HG02642 (cell line): ENCODE results near the gene SRMS.
"Not testable (repeated sequence)": the region's sequence is repeated elsewhere in the genome, so short reads cannot be mapped to it uniquely, and the experiment has no call there.

Source experiments
- ATAC-seq: cut with Tn5 transposase; IDR thresholded peaks from one replicate; pipeline ENCODE4 v1.9.1; 2021; ENCODE audit warnings: mild to moderate bottlenecking; ENCODE audit not compliant: unreplicated experiment, poor library complexity

The SRMS gene

GRCh38 chr20:63529861-63530787 is 17.4 kb downstream of the SRMS start:
- no peak for ATAC-seq

DNA sequence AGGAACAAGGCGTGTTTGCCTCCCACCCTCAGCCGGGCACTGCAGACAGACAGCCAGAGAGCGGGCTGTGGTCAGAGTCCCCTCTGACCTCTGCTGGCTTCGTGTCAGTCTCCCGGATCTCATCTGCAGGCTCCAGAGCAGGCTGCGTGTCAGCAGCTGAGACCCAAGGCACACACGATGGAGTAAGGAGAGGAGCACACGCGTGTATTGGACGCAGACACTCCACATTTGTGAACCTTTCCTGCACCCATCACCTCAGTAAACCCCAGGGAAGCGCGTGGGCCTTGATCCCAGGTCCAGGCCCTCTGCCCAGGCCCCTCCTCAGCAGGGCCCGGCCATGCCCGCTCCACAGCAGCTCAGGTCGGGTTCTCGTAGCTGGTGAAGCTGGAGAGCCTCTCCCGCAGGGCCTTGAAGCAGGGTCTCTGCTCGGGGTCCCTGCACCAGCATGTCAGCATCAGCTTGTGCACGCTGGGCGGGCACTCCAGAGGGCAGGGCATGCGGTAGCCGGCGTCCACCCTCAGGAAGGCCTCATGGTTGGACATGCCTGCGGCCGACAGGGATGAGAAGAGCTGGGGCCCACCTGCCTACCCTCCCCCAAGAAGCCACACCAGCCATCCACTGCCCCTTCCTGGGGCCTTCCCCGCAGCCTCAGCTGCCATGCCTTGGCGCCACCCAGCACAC is 18.2 kb downstream of the SRMS start:
- no peak for ATAC-seq

DNA sequence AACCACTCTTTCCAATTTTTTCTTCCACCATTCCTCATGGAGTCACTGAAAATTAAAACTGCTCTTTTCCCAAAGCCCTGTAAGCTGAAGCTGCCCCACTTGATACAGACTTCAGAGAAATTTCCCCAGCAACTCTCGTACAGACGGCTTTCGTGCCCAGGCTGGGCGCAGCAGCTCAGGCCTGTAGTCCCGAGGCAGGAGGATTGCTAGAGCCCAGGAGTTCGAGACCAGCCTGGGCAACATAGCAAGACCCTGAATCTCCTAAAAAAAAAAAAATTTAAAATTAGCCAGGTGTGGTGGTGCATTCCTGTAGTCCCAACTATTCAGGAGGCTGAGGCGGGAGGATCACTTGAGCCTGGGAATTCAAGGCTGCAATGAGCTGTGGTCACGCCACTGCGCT is 20.4 kb downstream of the SRMS start:
- ATAC-seq: no peak

DNA sequence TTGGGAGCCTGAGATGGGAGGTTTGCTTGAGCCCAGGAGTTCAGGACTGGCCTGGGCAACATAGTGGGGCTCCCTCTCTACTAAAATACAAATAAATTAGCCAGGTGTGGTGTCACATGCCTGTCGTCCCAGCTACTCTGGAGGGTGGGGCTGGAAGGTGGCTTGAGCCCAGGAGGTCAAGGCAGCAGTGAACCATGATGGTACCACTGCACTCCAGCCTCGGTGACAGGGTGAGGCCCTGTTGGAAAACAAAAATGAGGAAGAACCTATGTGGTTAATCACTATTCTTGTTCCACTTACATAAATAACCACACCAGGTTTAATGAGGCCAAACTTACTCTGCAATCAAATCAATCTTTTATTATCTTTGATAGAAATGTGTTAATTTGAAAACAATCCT is 21.6 kb downstream of the SRMS start:
- no peak for ATAC-seq

GRCh38 chr20:63525185-63525584 is 22.4 kb downstream of the SRMS start:
- ATAC-seq: no peak

DNA sequence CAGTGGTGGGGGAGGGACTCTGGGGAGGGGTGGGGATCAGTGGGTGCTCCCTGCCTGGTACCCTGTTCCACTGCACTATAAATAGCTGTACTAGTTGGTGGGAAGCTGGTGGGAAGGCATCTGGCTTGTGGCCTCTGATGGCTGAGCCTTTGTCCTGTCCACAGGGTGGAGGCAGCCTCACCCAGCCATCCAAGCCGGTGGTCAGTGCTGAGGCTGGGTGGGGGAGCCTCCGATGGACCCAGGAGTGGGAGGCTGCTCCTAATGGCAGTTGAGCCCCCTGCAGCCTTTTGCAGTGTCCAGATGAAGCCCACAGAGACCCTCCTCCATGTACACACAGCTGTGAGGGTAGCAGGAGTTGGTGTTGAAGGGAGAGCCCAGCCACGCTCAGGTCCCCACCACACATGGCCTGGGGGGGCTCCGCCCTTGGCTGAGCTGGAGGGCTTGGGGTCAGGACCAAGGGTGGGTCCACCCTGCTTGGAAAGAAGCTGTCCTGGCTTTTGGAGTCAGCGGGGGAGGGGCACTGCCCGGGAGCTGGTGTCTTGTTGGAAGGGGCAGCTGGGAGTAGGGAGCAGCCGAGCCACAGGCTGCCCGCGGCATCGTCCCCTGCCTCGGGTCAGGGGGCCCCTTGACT is 24.5 kb downstream of the SRMS start:
- ATAC-seq: no peak

- no peak for ATAC-seq
Measured at GRCh38 chr20:63522091-63522868, 25.3 kb downstream of the SRMS start.

GRCh38 chr20:63521602-63522001 is 25.9 kb downstream of the SRMS start:
- no peak for ATAC-seq

- ATAC-seq: peak; percentile 38
Measured at GRCh38 chr20:63520934-63521601, 26.5 kb downstream of the SRMS start.

DNA sequence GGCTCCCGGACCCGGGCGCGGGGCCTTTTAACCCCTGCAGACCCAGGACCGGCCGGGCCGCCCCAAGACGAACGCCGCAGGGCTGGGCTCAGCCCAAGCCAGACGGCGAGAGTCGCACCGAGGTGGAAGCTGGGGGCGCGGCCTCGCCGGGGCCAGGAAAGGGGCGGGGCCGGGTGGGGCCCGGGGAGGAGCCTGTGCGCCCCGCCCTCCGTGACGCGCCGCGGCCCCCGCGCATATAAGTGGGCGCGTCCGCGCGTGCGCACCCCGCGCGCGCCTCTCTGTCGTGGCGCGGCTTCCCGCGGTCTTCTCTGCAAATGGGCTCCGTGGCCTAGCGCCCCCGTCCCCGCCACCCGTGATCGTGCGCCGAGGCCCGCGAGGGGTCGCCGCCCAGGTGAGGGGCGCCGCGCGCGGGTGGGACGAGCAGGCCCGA is 27.0 kb downstream of the SRMS start, which contains the start of gene PPDPF:
Gene PPDPF, plus strand, starts transcription at position 262 of the 430 bp plus-strand sequence. CDS start 544 bp downstream, outside the sequence.
- peak; percentile 76 for ATAC-seq

DNA sequence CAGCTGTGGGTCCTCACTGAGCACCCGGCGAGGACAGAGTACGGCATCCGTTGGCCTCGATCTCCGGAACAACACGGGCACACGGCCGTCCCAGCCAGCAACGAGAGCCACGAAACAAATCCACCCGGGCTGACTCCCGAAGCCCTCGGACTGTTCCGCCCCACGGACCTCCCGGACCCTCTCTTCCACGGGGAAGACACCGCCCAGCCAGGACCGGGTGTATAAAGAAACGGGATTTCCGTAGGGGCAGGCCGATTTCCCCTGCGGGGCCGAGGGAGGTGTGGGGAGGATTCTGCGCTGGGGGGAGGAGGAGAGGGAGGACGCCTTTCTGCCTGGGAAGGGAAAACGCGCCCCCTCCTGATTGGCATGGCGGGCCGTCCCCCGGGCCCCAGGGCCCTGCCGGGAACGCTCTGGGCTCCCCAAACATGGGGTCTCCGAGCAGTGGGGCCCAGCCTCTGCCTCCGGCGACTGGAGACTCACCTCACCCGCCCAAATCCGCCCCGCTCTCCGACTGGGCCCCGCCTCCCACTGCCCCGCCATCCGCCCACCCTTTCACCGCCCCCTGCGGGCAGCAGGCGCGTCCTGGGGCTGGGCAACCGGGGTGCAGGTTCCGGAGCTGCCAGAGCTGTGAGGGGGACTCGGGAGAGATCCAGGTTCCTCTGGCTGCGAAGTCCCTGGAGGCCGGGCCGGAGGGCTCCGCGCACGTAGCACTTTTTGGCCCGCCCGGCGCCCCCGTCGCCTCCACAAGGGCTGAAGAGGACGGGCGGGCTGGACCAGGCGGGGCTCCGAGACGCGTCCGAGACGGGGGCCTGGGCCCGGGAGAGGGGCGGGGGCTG is 27.7 kb downstream of the SRMS start:
- peak; percentile 37 for ATAC-seq

GRCh38 chr20:63518946-63519667 is 28.4 kb downstream of the SRMS start:
- ATAC-seq: no peak

DNA sequence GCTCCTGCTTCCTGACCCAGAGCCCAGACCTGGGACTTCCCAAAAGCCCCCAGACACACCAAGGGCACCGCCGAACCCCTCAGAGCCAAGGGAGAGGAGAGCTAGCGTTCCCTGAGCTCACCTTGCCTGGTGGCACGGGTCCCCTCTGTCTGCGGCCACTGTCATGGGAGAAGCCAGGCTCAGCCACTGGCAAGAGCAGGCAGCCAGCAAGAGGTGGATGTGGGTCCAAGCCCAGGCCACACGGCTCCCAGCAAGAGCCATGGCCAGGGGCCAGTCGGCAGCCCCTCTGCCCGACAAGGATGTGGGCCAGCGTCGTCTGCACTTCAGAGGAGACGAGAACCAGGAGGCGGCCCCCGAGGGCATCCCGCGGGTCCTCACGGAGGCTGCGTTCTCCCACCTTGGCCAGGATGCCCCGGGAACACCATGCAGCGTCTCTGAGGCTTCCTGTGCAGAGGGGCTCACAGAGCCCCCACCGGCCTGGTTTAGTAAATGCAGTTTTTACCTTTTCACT is 29.1 kb downstream of the SRMS start:
- no peak for ATAC-seq

- no peak for ATAC-seq
Measured at GRCh38 chr20:63517376-63518309, 29.9 kb downstream of the SRMS start.

- ATAC-seq: not testable (repeated sequence)
Measured at GRCh38 chr20:63514520-63514919, 33.0 kb downstream of the SRMS start.

DNA sequence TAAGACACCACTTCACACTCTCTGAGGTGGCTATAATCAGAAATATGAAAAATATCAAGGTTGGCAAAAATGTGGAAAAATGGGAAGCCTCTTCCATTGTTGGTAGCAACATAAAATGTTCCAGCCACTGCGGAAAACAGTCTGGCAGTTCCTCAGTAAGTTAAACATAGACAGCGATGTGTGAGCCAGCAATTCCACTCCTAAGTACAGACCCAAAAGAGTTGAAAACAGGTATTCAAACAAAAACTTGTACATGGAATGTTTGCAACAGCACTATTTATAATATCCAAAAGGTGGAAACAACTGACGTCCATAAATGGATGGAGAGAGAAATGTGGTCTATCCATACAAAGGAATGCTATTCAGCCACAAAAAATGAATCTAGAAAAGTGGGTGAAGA is 34.3 kb downstream of the SRMS start:
- ATAC-seq: no peak

- ATAC-seq: no peak
Measured at GRCh38 chr20:63509088-63509564, 38.4 kb downstream of the SRMS start.
